GM19395 (cell line): ENCODE measurements around the gene PLCH1.
A peak's percentile ranks its signal among the peaks of the same experiment; 100 is the strongest.

Experiments
- ATAC-seq: cut with Tn5 transposase; IDR thresholded peaks from one replicate; pipeline ENCODE4 v1.9.1; 2021; ENCODE audit warnings: mild to moderate bottlenecking, moderate library complexity; ENCODE audit not compliant: unreplicated experiment

PLCH1 gene, protein sequence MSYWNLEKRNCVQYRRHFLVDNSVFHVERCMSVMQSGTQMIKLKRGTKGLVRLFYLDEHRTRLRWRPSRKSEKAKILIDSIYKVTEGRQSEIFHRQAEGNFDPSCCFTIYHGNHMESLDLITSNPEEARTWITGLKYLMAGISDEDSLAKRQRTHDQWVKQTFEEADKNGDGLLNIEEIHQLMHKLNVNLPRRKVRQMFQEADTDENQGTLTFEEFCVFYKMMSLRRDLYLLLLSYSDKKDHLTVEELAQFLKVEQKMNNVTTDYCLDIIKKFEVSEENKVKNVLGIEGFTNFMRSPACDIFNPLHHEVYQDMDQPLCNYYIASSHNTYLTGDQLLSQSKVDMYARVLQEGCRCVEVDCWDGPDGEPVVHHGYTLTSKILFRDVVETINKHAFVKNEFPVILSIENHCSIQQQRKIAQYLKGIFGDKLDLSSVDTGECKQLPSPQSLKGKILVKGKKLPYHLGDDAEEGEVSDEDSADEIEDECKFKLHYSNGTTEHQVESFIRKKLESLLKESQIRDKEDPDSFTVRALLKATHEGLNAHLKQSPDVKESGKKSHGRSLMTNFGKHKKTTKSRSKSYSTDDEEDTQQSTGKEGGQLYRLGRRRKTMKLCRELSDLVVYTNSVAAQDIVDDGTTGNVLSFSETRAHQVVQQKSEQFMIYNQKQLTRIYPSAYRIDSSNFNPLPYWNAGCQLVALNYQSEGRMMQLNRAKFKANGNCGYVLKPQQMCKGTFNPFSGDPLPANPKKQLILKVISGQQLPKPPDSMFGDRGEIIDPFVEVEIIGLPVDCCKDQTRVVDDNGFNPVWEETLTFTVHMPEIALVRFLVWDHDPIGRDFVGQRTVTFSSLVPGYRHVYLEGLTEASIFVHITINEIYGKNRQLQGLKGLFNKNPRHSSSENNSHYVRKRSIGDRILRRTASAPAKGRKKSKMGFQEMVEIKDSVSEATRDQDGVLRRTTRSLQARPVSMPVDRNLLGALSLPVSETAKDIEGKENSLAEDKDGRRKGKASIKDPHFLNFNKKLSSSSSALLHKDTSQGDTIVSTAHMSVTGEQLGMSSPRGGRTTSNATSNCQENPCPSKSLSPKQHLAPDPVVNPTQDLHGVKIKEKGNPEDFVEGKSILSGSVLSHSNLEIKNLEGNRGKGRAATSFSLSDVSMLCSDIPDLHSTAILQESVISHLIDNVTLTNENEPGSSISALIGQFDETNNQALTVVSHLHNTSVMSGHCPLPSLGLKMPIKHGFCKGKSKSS (N-terminal part only)

DNA sequence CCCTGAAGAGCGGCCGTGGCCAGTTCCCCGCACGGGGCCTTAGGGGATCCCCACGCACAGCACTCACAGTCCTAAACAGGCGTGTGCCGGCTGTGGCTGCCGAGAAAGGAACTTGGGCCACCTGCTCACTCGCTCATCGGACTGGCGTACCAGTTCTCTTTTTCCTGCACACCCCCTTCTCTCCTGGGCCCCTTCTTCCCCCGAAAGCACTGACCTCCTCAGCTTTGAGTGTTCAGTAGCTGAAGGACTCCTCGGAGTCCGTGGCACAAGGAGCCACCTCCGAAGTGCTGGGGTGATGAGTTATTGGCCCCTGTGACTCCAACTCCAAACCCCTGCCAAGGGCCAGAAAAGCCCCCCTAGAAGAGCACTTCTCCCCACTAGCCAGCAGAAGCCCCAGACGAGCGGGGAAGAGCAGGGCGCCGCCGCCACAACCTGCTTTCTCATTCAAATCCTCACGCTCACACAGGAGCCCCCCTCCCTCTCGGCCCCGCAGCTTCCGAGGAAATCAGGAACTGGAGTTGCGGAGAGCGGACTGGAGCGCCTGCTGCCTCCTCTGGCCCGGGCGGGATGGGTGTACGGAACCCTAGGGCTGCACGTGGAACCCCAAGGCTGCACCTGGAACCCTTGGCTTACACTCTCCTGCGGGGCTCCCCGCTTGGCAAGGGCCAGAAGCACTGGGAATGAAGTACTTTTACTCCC is at the start of gene PLCH1:
Gene PLCH1 (minus strand): TSS at position 446 of the 699 bp plus-strand sequence. CDS start 40,847 bp downstream, outside the sequence.
- peak; percentile 58 for ATAC-seq

DNA sequence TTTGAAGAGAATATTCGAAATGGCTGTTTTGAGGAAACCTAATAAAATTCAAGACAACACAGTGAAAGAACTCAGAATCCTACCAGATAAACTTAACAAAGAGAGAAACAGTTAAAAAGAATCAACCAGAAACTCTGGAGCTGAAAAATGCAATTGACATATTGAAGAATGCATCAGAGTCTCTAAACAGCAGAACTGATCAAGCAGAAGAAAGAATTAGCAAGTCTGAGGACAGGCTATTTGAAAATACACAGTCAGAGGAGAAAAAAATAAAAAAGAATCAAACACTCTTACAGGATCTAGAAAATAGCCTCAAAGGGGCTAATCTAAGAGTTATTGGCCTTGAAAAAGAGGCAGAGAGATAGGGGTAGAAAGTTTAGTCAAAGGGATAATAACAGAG is 47.7 kb upstream of the PLCH1 start:
- ATAC-seq, result no peak

DNA sequence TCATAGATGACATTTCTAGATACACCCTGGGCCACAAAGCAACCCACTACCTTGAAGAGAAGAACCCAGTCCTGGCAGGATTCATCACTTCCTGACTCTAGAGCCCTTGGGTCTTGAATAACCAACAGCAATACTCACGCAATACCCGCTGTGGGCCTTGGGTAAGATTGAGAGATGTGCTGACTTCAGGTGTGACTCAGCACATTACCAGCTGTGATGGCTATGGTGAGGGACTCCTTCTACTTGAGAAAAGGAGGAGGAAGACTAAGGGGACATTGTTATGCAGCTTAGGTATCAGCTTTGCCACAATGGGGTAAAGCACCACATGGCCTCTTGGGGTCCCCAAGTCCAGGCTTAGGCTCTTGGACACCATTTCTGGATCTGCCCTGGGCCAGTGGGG is 46.3 kb upstream of the PLCH1 start:
- ATAC-seq, result no peak

DNA sequence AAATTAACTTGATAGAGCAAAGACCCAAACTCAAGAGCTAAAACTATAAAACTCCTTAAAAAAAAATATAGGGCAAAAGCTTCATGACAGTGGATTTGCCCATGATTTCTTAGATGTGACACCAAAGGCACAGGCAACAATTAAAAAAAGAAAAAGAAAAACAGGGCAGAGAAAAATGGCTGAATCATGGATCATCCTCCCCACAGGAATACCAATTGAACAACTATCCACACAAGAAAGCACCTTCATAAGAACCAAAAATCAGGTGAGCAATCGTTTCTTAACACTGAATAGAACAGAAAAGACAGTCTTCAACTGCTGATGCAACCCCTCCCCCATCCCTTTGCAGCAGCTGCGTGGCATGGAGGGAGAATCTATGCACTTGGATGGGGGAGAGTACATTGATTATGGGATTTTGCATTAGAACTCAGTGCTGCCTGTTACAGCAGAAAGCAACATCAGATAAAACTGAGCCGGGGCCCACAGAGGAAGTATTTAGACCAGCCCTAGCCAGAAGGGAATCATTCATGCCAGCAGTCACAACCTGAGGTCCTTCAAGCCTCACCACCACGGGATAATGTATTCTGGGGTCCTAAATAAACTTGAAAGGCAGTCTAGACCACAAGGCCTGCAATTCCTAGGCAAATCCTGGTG is 45.5 kb upstream of the PLCH1 start:
- no peak for ATAC-seq

DNA sequence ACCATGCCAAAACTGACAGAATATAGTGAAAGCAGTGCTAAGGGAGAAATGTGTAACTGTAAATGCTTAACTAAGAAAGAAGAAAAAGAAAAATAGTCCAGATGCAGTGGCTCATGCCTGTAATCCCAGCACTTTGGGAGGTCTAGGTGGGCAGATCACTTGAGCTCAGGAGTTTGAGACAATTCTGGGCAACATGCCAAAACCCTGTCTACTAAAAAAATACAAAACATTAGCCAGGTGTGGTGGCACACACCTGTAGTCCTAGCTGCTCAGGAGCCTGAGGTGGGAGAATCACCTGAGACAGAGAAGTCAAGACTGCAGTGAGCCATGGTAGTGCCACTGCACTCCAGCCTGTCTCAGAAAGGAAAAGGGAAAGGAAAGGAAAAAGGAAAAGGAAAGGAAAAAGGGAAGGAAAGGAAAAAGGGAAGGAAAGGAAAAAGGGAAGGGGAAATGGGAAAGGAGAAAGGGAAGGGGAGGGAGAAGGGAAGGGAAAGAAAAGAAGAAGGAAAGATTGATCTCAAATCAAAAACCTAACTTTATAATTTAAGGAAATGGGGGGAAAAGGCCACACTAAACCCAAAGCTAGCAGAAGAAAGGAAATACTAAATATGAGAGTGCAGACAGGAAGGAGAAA is 40.9 kb upstream of the PLCH1 start:
- no peak for ATAC-seq

DNA sequence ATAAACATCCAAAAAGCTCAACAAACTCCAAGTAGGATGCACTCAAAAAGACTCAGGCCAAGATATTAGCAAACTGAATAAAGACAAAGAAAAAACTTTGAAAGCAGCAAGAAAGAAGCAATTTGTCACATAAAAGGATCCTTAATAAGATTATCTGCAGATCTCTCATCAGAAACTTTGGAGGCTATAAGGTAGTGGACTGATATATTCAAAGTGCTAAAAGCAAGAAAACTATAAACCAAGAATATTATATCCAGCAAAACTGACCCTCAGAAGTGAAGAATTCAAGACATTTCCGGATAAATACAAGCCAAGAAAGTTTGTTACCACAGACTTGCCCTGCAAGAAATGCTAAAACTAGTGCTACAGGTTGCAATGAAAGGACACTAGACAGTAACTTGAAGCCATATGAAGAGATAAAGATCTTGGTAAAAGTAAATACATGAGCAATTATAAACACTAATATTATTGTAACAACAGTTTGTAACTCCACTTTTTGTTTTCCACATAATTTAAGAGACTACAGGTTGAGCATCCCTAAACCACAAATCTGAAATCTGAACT is 37.6 kb upstream of the PLCH1 start:
- no peak for ATAC-seq

DNA sequence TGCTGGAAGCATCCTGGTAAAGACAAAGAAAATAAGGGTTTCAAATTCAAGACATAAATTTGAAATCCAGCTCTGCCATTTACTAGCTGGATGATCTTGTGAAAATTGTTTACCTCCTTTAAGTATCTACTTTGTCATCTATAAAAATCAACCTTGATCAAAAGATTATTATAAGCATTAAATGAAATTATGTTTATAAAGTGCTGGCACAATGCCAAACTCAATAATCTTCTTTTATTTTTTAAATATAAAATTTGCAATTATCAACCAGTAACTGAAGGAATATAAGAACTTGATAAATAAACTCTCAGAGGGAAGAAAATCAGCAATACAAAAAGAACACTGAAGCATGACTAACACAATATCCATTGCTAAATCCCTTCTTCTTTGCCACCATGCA is 35.4 kb upstream of the PLCH1 start:
- no peak for ATAC-seq

DNA sequence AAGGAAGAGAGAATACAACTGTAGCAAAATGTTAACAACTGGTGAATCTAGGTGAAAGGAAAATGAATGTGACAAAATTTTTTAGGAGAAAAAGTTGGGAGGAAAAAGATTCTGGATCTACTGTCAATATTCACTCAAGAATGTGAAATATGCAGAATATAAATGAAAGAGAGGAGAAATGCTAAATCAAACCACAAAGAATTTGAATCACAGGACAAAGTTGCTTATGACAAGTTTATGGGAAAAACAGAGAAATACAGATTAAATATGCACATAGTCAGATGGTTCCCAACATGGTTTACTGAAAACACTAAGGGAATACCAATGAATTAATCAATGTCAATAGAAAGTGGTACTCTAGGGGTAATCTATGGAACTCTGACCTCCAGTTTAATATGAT is 33.6 kb upstream of the PLCH1 start:
- no peak for ATAC-seq

DNA sequence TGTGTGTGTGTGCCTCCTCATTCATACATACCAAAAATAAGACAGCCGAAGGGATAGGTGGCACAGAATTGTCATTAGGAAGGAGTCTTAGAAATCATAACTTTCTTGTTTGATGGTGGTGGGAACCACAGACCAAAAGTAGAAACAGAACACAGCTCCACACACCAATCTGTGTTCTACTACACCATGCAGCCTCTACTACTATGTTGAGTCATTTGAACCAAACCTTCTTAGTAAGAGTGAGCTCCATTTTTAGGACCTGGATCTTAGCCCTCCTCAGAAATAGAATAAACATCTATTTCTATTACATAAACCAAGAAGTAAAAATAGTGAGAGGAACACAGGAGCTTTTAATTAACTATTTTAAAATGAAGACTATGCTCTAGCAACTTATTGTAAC is 27.9 kb upstream of the PLCH1 start:
- no peak for ATAC-seq

DNA sequence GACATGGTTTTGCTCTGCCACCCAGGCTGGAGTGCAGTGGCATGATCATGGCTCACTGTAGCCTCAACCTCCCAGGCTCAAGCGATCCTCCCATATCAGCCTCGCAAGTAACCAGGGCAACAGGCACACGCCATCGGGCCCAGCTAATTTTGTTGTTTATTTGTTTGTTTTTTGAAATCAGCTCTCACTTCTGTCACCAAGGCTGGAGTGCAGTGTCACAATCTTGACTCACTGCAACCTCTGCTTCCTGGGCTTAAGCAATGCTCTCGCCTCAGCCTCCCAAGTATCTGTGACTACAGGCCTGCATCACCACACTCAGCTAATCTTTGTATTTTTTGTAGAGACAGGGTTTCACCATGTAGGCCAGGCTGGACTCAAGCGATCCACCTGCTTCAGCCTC is 26.3 kb upstream of the PLCH1 start:
- ATAC-seq, result no peak

DNA sequence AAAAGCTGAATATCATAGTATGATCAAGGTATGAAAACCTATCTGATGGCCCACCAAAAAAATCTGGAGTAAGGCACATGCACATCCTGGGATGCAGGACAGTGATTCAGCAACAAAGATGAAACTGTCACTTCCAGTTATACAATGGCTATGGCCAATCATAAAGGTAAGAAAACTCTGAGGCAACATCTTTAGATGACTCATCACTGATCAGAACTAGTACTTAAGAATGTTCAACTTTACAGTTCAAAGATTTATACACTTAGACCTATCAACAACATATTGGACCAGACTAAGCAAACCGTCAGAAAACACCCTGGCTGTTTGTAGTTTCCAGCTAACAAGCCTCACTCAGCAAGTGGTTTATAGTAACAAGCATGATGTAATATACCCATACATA is 21.3 kb upstream of the PLCH1 start:
- no peak for ATAC-seq

DNA sequence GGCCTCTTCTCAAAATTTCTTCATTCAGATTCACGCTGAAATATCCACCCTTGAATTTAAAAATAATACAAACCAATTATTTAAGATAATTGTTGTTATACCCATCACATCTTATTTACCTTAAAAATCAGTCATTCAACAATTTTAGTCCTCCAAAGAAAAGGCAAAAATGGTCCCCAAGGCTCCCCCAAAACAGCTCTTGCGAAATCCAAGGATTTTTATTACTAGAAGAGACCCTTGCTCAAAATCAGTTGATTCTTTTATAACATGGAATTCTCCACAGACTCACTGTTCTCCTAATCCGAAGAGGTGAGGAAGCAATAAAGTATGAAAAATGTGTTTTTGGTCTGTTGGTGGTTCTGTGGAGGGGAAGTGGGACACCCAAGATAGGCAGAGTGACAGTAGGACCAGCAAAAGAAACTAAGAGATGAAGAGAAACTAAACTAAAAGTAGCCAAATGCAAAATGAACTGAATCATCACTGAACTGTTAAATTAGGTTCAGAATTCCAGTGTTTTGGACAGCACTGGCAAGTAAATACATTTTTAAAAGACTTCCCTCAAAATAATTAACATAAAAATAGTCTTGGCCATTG is 19.1 kb upstream of the PLCH1 start:
- no peak for ATAC-seq

DNA sequence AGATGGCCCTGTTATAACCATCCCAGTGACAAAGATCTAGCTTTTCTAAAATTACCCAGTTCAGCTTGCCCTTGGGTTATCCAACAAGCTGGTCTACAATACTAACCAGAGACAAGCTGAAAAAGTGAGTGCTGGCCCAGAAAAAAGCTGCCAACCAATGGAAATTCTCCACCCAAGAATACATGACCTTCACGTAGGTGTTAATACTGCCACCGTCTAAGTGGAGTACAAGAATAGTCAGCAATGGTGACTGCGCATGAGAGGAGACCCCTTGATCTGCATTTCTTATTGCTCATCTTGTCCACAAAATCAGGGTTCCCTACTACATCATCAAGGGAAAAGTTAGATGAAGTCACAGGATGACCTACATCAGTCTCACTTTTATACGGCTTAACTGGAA is 15.8 kb upstream of the PLCH1 start:
- no peak for ATAC-seq

DNA sequence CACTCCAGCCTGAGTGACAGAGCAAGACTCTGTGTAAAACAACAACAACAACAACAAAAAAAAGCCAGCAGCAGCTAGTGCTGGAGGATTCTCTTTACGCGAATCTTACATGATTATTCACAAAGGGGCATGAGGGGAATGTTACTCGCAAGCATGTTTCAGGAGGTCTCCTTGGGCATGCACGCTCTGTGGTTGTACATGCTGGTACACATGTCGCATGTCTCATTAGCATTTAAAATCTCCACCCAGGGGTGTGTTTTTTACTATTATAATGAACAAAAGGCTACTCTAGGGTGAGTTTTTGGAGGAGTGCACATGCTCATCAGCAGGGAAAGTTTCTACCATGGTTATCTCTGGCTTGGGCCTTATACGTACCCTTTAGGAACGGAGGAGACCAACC is 12.7 kb upstream of the PLCH1 start:
- no peak for ATAC-seq

DNA sequence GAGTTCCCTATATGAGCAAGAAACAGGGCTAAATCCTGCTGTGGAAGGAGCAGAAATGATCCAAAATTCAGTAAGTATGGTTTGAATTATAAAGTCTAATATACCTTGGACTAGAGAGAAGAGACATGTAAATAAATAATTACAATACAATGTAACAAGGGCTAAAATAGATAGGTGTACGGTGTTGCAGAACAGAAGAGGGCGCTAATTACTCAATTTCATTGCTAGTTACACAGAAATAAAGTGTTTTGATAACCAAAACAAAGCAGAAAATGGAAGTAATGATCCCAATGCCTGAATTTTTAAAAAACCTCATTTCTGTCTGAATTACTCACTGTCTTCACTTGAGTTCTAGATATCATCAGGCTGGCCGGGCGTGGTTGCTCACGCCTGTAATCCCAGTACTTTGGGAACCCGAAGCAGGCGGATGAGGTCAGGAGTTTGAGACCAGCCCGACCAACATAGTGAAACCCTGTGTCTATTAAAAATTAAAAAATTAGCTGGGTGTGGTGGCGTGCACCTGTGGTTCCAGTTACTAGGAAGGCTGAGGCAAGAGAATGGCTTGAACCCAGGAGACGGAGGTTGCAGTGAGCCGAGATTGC is 8.3 kb upstream of the PLCH1 start:
- ATAC-seq, result no peak

DNA sequence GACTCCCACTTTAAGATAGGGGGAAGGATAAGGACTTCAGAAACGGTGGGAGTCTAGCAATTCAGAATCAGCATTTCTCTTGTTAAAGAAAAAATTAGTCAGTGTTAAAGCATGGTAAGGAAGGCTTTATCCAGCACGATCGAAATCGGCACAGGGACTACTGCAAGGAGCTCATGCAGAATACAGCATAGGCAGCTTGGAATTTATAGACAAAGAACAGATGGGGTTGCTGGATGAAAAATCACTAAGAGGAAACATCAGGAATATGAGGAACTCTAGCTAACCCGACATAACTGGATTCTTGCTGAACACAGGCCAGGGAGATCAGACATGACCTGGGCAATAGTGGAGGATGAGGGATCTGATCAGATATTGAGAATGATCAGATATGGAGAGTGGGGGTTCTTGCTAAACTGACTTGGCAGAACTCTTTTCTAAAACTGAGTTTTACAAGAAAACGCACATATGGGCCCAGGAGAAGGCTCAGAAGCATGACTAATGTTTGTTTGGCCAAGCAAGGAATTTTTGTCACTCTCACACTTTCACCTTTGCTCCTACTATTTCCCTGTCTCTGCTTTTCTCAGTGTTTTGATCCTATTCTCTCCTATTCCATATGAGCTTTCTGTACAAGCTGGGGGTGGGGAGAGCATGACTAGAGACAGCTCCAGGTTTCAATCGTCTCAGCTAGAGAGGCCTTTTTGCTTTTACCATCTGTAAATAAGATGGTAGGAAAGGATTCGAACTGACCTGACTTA is 3.9 kb upstream of the PLCH1 start:
- ATAC-seq, result no peak

DNA sequence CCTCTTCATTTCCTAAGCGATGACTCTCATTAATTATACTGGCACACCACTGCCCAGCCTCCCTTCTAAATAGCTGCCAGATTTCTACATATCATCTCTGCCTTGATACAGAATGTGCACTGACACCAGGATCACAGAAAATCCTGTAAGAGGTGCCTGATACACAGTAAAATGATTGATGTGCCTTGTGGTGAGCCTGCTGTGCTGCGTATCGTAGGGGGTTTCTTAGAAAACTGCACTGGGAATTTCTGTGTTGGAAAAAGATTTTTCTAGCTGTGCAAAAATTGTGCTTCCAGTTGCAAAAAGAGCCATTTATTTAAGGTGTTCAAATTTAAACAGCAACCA is 3.0 kb upstream of the PLCH1 start:
- ATAC-seq, result no peak
